ENCODE data around the gene NTN1.
A peak's percentile ranks its signal among the peaks of the same experiment; 100 is the strongest.

Gene NTN1

GRCh38 chr17:9107527-9107926, 86.2 kb downstream of the NTN1 start:
- WGBS (ENCODE audit: insufficient coverage), result 97% methylated on average over 3 of the region's 4 CpGs
- Histone ChIP-seq H3K36me3 (ENCODE audit: control insufficient read depth in 4 of 4, insufficient read depth in 4 of 4, low read length in 3 of 4) (no peaks in the 10 kb centered on the region), H3K27ac (ENCODE audit: insufficient read depth in 1 of 2, low read depth in 1 of 2, low read length in 2 of 2, poor library complexity in 1 of 2, severe bottlenecking in 2 of 2) (no peak overlapping the region), H3K27me3 (replicated peaks in 2 of 5; ENCODE audit: control insufficient read depth in 4 of 5, insufficient read depth in 5 of 5, low read length in 4 of 5) (no peaks in the 10 kb centered on the region), H3K4me1 (ENCODE audit: control extremely low read depth in 1 of 4, control insufficient read depth in 4 of 4, insufficient read depth in 4 of 4, low read length in 3 of 4) (peaks cover 0 to 15% (median 12%) of the 10 kb centered on the region in 4 experiments), H3K4me3 (ENCODE audit: control insufficient read depth in 1 of 7, extremely low read depth in 1 of 7, insufficient read depth in 4 of 7, low read depth in 2 of 7, low read length in 6 of 7) (no peak overlapping the region), H3K9me3 (ENCODE audit: control extremely low read depth in 1 of 5, control insufficient read depth in 4 of 5, insufficient read depth in 2 of 5, low read depth in 1 of 5, low read length in 4 of 5) (peaks cover 0 to 5% (median 0%) of the 10 kb centered on the region in 5 experiments)
- CTCF ChIA-PET, result interaction anchor here (0.7 kb wide), 1 partner anchor 67 kb away, joined by 3 read pairs; no protein-coding TSS in a partner anchor
- DNase-seq, result no peak
- POLR2A ChIA-PET, result interaction anchor here (0.5 kb wide), 1 partner anchor 40 kb away, joined by 3 read pairs; no protein-coding TSS in a partner anchor

GRCh38 chr17:9108146-9108545, 86.8 kb downstream of the NTN1 start:
- ChIA-PET CTCF (interaction anchor here (0.7 kb wide), 1 partner anchor 68 kb away, joined by 3 read pairs; no protein-coding TSS in a partner anchor), POLR2A (no interaction called here)
- Histone ChIP-seq H3K9me3 (ENCODE audit: control extremely low read depth in 1 of 5, control insufficient read depth in 4 of 5, insufficient read depth in 2 of 5, low read depth in 1 of 5, low read length in 4 of 5) (no peaks in the 10 kb centered on the region), H3K4me3 (ENCODE audit: control insufficient read depth in 1 of 7, extremely low read depth in 1 of 7, insufficient read depth in 4 of 7, low read depth in 2 of 7, low read length in 6 of 7) (peak overlapping the region in 2 of 7 experiments; percentile 6 to 28), H3K27me3 (replicated peaks in 2 of 5; ENCODE audit: control insufficient read depth in 4 of 5, insufficient read depth in 5 of 5, low read length in 4 of 5) (no peaks in the 10 kb centered on the region), H3K36me3 (ENCODE audit: control insufficient read depth in 4 of 4, insufficient read depth in 4 of 4, low read length in 3 of 4) (no peaks in the 10 kb centered on the region), H3K27ac (ENCODE audit: insufficient read depth in 1 of 2, low read depth in 1 of 2, low read length in 2 of 2, poor library complexity in 1 of 2, severe bottlenecking in 2 of 2) (peak overlapping the region in 1 of 2 experiments; percentile 28), H3K4me1 (ENCODE audit: control extremely low read depth in 1 of 4, control insufficient read depth in 4 of 4, insufficient read depth in 4 of 4, low read length in 3 of 4) (peaks cover 0 to 15% (median 12%) of the 10 kb centered on the region in 4 experiments)
- peak; percentile 46 to 81 (median 61) for DNase-seq
- WGBS (ENCODE audit: insufficient coverage), result 8% methylated on average over 2 of the region's 6 CpGs

- ChIA-PET CTCF (interaction anchor here (1.3 kb wide), 1 partner anchor 19 kb away, joined by 3 read pairs; no protein-coding TSS in a partner anchor), POLR2A (no interaction called here)
- Histone ChIP-seq H3K9me3 (ENCODE audit: control extremely low read depth in 1 of 5, control insufficient read depth in 4 of 5, insufficient read depth in 2 of 5, low read depth in 1 of 5, low read length in 4 of 5) (no peaks in the 10 kb centered on the region), H3K27me3 (replicated peaks in 2 of 5; ENCODE audit: control insufficient read depth in 4 of 5, insufficient read depth in 5 of 5, low read length in 4 of 5) (no peaks in the 10 kb centered on the region), H3K36me3 (ENCODE audit: control insufficient read depth in 4 of 4, insufficient read depth in 4 of 4, low read length in 3 of 4) (no peaks in the 10 kb centered on the region), H3K4me1 (ENCODE audit: control extremely low read depth in 1 of 4, control insufficient read depth in 4 of 4, insufficient read depth in 4 of 4, low read length in 3 of 4) (peaks cover 0 to 19% (median 13%) of the 10 kb centered on the region in 4 experiments), H3K27ac (ENCODE audit: insufficient read depth in 1 of 2, low read depth in 1 of 2, low read length in 2 of 2, poor library complexity in 1 of 2, severe bottlenecking in 2 of 2) (no peak overlapping the region), H3K4me3 (ENCODE audit: control insufficient read depth in 1 of 7, extremely low read depth in 1 of 7, insufficient read depth in 4 of 7, low read depth in 2 of 7, low read length in 6 of 7) (no peak overlapping the region)
- DNase-seq, result no peak
- WGBS (ENCODE audit: insufficient coverage), result 96% methylated on average over 4 of the region's 4 CpGs
These were observed 88.6 kb downstream of the NTN1 start for GRCh38 chr17:9109933-9110332.

- Histone ChIP-seq H3K27ac (ENCODE audit: insufficient read depth in 1 of 2, low read depth in 1 of 2, low read length in 2 of 2, poor library complexity in 1 of 2, severe bottlenecking in 2 of 2) (no peak overlapping the region), H3K9me3 (ENCODE audit: control extremely low read depth in 1 of 5, control insufficient read depth in 4 of 5, insufficient read depth in 2 of 5, low read depth in 1 of 5, low read length in 4 of 5) (no peaks in the 10 kb centered on the region), H3K4me1 (ENCODE audit: control extremely low read depth in 1 of 4, control insufficient read depth in 4 of 4, insufficient read depth in 4 of 4, low read length in 3 of 4) (peaks cover 0 to 24% (median 18%) of the 10 kb centered on the region in 4 experiments), H3K27me3 (replicated peaks in 2 of 5; ENCODE audit: control insufficient read depth in 4 of 5, insufficient read depth in 5 of 5, low read length in 4 of 5) (no peaks in the 10 kb centered on the region), H3K4me3 (ENCODE audit: control insufficient read depth in 1 of 7, extremely low read depth in 1 of 7, insufficient read depth in 4 of 7, low read depth in 2 of 7, low read length in 6 of 7) (no peak overlapping the region), H3K36me3 (ENCODE audit: control insufficient read depth in 4 of 4, insufficient read depth in 4 of 4, low read length in 3 of 4) (no peaks in the 10 kb centered on the region)
- no peak for DNase-seq
- POLR2A ChIA-PET, result no interaction called here
- WGBS (ENCODE audit: insufficient coverage), result 100% methylated on average over 3 of the region's 7 CpGs
- CTCF ChIA-PET, result interaction anchor here (1.3 kb wide), 1 partner anchor 18 kb away, joined by 3 read pairs; no protein-coding TSS in a partner anchor
These were observed 89.2 kb downstream of the NTN1 start for GRCh38 chr17:9110501-9110900.

- POLR2A ChIA-PET, result no interaction called here
- Histone ChIP-seq H3K9me3 (ENCODE audit: control extremely low read depth in 1 of 5, control insufficient read depth in 4 of 5, insufficient read depth in 2 of 5, low read depth in 1 of 5, low read length in 4 of 5) (peaks cover 0 to 4% (median 0%) of the 10 kb centered on the region in 5 experiments), H3K27ac (ENCODE audit: insufficient read depth in 1 of 2, low read depth in 1 of 2, low read length in 2 of 2, poor library complexity in 1 of 2, severe bottlenecking in 2 of 2) (no peak overlapping the region), H3K27me3 (replicated peaks in 2 of 5; ENCODE audit: control insufficient read depth in 4 of 5, insufficient read depth in 5 of 5, low read length in 4 of 5) (no peaks in the 10 kb centered on the region), H3K4me1 (ENCODE audit: control extremely low read depth in 1 of 4, control insufficient read depth in 4 of 4, insufficient read depth in 4 of 4, low read length in 3 of 4) (peaks cover 0 to 21% (median 12%) of the 10 kb centered on the region in 4 experiments), H3K36me3 (ENCODE audit: control insufficient read depth in 4 of 4, insufficient read depth in 4 of 4, low read length in 3 of 4) (no peaks in the 10 kb centered on the region), H3K4me3 (ENCODE audit: control insufficient read depth in 1 of 7, extremely low read depth in 1 of 7, insufficient read depth in 4 of 7, low read depth in 2 of 7, low read length in 6 of 7) (peak overlapping the region in 6 of 7 experiments; percentile 13 to 75 (median 56))
- 26% methylated on average over 30 of the region's 41 CpGs for WGBS (ENCODE audit: insufficient coverage)
- CTCF ChIA-PET, result interaction anchor here (0.7 to 1.4 kb wide), 8 partner anchors 9 to 405 kb away, joined by 3 to 4 read pairs (median 3); no protein-coding TSS in a partner anchor
- peak; percentile 40 to 76 (median 65) for DNase-seq
These were observed 94.2 kb downstream of the NTN1 start for GRCh38 chr17:9115214-9116191.

- H3K36me3 ChIP-seq (ENCODE audit: control insufficient read depth in 4 of 4, insufficient read depth in 4 of 4, low read length in 3 of 4), result no peaks in the 10 kb centered on the region
- peaks cover 0 to 24% (median 12%) of the 10 kb centered on the region in 4 experiments for H3K4me1 ChIP-seq (ENCODE audit: control extremely low read depth in 1 of 4, control insufficient read depth in 4 of 4, insufficient read depth in 4 of 4, low read length in 3 of 4)
- H3K4me3 ChIP-seq (ENCODE audit: control insufficient read depth in 1 of 7, extremely low read depth in 1 of 7, insufficient read depth in 4 of 7, low read depth in 2 of 7, low read length in 6 of 7), result no peak overlapping the region
- H3K27me3 ChIP-seq (replicated peaks in 2 of 5; ENCODE audit: control insufficient read depth in 4 of 5, insufficient read depth in 5 of 5, low read length in 4 of 5), result no peaks in the 10 kb centered on the region
- CTCF ChIA-PET, result interaction anchor here (1.3 kb wide), 1 partner anchor 151 kb away, joined by 3 read pairs; no protein-coding TSS in a partner anchor
- peaks cover 0 to 4% (median 0%) of the 10 kb centered on the region in 5 experiments for H3K9me3 ChIP-seq (ENCODE audit: control extremely low read depth in 1 of 5, control insufficient read depth in 4 of 5, insufficient read depth in 2 of 5, low read depth in 1 of 5, low read length in 4 of 5)
- DNase-seq, result no peak
- POLR2A ChIA-PET, result no interaction called here
- H3K27ac ChIP-seq (ENCODE audit: insufficient read depth in 1 of 2, low read depth in 1 of 2, low read length in 2 of 2, poor library complexity in 1 of 2, severe bottlenecking in 2 of 2), result no peak overlapping the region
- WGBS (ENCODE audit: insufficient coverage), result 100% methylated on average over 6 of the region's 11 CpGs
These were observed 95.1 kb downstream of the NTN1 start for GRCh38 chr17:9116311-9116835.

All from common myeloid progenitor, CD34-positive (primary cell).